Activated CD4-positive, alpha-beta T cell treated with anti-CD3 and anti-CD28 coated beads for 36 hours (primary cell): ENCODE measurements around the gene BCAR1. TPM values are rescaled to one million over a fixed set of nuclear protein-coding genes. Genes with fewer than 3 reads are reported as not detected.
"Not testable (repeated sequence)": the region's sequence is repeated elsewhere in the genome, so short reads cannot be mapped to it uniquely, and the experiment has no call there.

Source experiments
- ATAC-seq: fragments of 200-7000 bp; cut with Tn5 transposase; one replicate; pipeline ENCODE4 v1.10.0; 2021; ENCODE audit warnings: mild to moderate bottlenecking, moderate library complexity
- CTCF ChIA-PET: fragments of 350-600 bp; sonication (Branson Sonifier 250); formaldehyde crosslinking; loops from one replicate; lab custom pipeline; 2021; ENCODE audit warnings: antibody characterized with exemption; lab: Charles Lee
- POLR2A ChIA-PET: fragments of 350-600 bp; sonication (Branson Sonifier 250); formaldehyde crosslinking; loops from one replicate; lab custom pipeline; 2021; ENCODE audit warnings: antibody characterized with exemption, inconsistent platforms; lab: Charles Lee
- DNase-seq: peaks from one replicate; pipeline ENCODE4 v3.0.0-alpha.2; 2020
- H3K27ac Mint-ChIP-seq: one replicate; pipeline ENCODE4 v1.8.0; 2021; ENCODE audit warnings: mixed read lengths
- H3K27me3 Mint-ChIP-seq: one replicate; pipeline ENCODE4 v1.8.0; 2021; ENCODE audit warnings: mixed read lengths
- H3K36me3 Mint-ChIP-seq: one replicate; pipeline ENCODE4 v1.8.0; 2021; ENCODE audit warnings: low read depth, mixed read lengths
- H3K4me1 Mint-ChIP-seq: one replicate; pipeline ENCODE4 v1.8.0; 2021; ENCODE audit warnings: mixed read lengths
- H3K4me3 Mint-ChIP-seq: one replicate; pipeline ENCODE4 v1.8.0; 2021; ENCODE audit warnings: mild to moderate bottlenecking, moderate library complexity, mixed read lengths
- H3K9me3 Mint-ChIP-seq: one replicate; pipeline ENCODE4 v1.8.0; 2021; ENCODE audit warnings: low read depth, mixed read lengths
- intact Hi-C, 2 experiments: fragments of 100-400 bp; cut with DNase I in 1 of 2; cut with micrococcal nuclease in 1 of 2; formaldehyde crosslinking; loops; one replicate each; pipeline versions ENCODE4 v1.14.2 to v1.15.1; 2022 to 2024; cut with DNase I, micrococcal nuclease
- total RNA-seq, 2 experiments: library from RNA; stranded (reverse); gene quantifications; one replicate each; pipeline ENCODE4 v1.2.3, GENCODE V29; 2021

BCAR1 gene
- total RNA-seq, 2 experiments from 2014 or later, result 0.98 to 1.7 TPM

- Mint-ChIP-seq H3K9me3 (no peaks in the 10 kb centered on the region), H3K4me1 (peaks cover 15% of the 10 kb centered on the region), H3K27ac (no peak overlapping the region), H3K4me3 (no peak overlapping the region), H3K27me3 (peaks cover 7% of the 10 kb centered on the region), H3K36me3 (peaks cover 16% of the 10 kb centered on the region)
- ATAC-seq (no peak), DNase-seq (no peak)
- CTCF ChIA-PET, result interaction anchor here (0.7 to 1.4 kb wide), 2 partner anchors 16 to 53 kb away, joined by 3 to 4 read pairs; no protein-coding TSS in a partner anchor
- POLR2A ChIA-PET, result no interaction called here
- intact Hi-C loops, result loop anchor here in 1 of 2 experiments (5.0 kb wide), 1 partner anchor 96 kb away; no protein-coding TSS in a partner anchor
Observed at GRCh38 chr16:75286389-75286788, 35.0 kb upstream of the BCAR1 start.

GRCh38 chr16:75282466-75283281 lies 31.2 kb upstream of the BCAR1 start:
- Mint-ChIP-seq H3K4me1 (no peaks in the 10 kb centered on the region), H3K9me3 (no peaks in the 10 kb centered on the region), H3K36me3 (peaks cover 7% of the 10 kb centered on the region), H3K27me3 (peaks cover 10% of the 10 kb centered on the region), H3K4me3 (no peak overlapping the region), H3K27ac (no peak overlapping the region)
- no peak for DNase-seq
- ChIA-PET POLR2A (no interaction called here), CTCF (no interaction called here)
- intact Hi-C loops, result no loop called here
- ATAC-seq, result no peak

GRCh38 chr16:75281826-75282225 lies 30.4 kb upstream of the BCAR1 start:
- intact Hi-C loops, result no loop called here
- ChIA-PET POLR2A (no interaction called here), CTCF (interaction anchor here (0.7 kb wide), 1 partner anchor 110 kb away, joined by 3 read pairs; no protein-coding TSS in a partner anchor)
- Mint-ChIP-seq H3K27me3 (peaks cover 10% of the 10 kb centered on the region), H3K27ac (no peak overlapping the region), H3K4me3 (no peak overlapping the region), H3K36me3 (peaks cover 7% of the 10 kb centered on the region), H3K4me1 (no peaks in the 10 kb centered on the region), H3K9me3 (no peaks in the 10 kb centered on the region)
- DNase-seq (no peak), ATAC-seq (no peak)

GRCh38 chr16:75281009-75281408 lies 29.6 kb upstream of the BCAR1 start:
- H3K4me3 Mint-ChIP-seq, H3K36me3 Mint-ChIP-seq, H3K27ac Mint-ChIP-seq, H3K27me3 Mint-ChIP-seq, intact Hi-C loops, ATAC-seq, POLR2A ChIA-PET, H3K9me3 Mint-ChIP-seq, H3K4me1 Mint-ChIP-seq, DNase-seq: not testable (repeated sequence)
- CTCF ChIA-PET, result interaction anchor here (0.5 to 1.3 kb wide), 3 partner anchors 40 to 466 kb away, joined by 3 read pairs; no protein-coding TSS in a partner anchor

GRCh38 chr16:75280331-75280804 lies 28.9 kb upstream of the BCAR1 start:
- intact Hi-C loops, result no loop called here
- CTCF ChIA-PET, result interaction anchor here (0.8 to 1.3 kb wide), 2 partner anchors 41 to 105 kb away, joined by 3 read pairs; no protein-coding TSS in a partner anchor
- H3K4me1 Mint-ChIP-seq, result no peaks in the 10 kb centered on the region
- H3K36me3 Mint-ChIP-seq, result no peaks in the 10 kb centered on the region
- H3K4me3 Mint-ChIP-seq, result no peak overlapping the region
- POLR2A ChIA-PET, result no interaction called here
- peaks cover 8% of the 10 kb centered on the region for H3K27me3 Mint-ChIP-seq
- no peak overlapping the region for H3K27ac Mint-ChIP-seq
- DNase-seq (no peak), ATAC-seq (no peak)
- H3K9me3 Mint-ChIP-seq, result no peaks in the 10 kb centered on the region

- POLR2A ChIA-PET, result no interaction called here
- intact Hi-C loops, result no loop called here
- H3K27me3 Mint-ChIP-seq, result peaks cover 10% of the 10 kb centered on the region
Observed at GRCh38 chr16:75279305-75279704, 27.9 kb upstream of the BCAR1 start.

GRCh38 chr16:75273054-75273925 lies 21.9 kb upstream of the BCAR1 start:
- Mint-ChIP-seq H3K27me3 (peaks cover 2% of the 10 kb centered on the region), H3K27ac (no peak overlapping the region), H3K9me3 (no peaks in the 10 kb centered on the region), H3K4me1 (peaks cover 2% of the 10 kb centered on the region), H3K36me3 (no peaks in the 10 kb centered on the region), H3K4me3 (no peak overlapping the region)
- POLR2A ChIA-PET, result no interaction called here
- intact Hi-C loops, result no loop called here
- DNase-seq (no peak), ATAC-seq (no peak)
- CTCF ChIA-PET, result no interaction called here

More at GRCh38 chr16:75279305-75279704, 27.9 kb upstream of the BCAR1 start:
- peaks cover 2% of the 10 kb centered on the region for H3K4me1 Mint-ChIP-seq
- no peak overlapping the region for H3K27ac Mint-ChIP-seq
- no peak for DNase-seq
- no peaks in the 10 kb centered on the region for H3K9me3 Mint-ChIP-seq
- no peak overlapping the region for H3K4me3 Mint-ChIP-seq
- ATAC-seq, result no peak
- H3K36me3 Mint-ChIP-seq, result no peaks in the 10 kb centered on the region
- CTCF ChIA-PET, result no interaction called here

- intact Hi-C loops, POLR2A ChIA-PET, CTCF ChIA-PET, DNase-seq, H3K4me1 Mint-ChIP-seq, H3K9me3 Mint-ChIP-seq, ATAC-seq, H3K4me3 Mint-ChIP-seq, H3K27ac Mint-ChIP-seq, H3K27me3 Mint-ChIP-seq, H3K36me3 Mint-ChIP-seq: not testable (repeated sequence)
Observed at GRCh38 chr16:75272629-75273028, 21.2 kb upstream of the BCAR1 start.

- Mint-ChIP-seq H3K4me1 (peaks cover 2% of the 10 kb centered on the region), H3K9me3 (no peaks in the 10 kb centered on the region)
Observed at GRCh38 chr16:75272097-75272551, 20.7 kb upstream of the BCAR1 start.

GRCh38 chr16:75271441-75272096 lies 20.1 kb upstream of the BCAR1 start:
- DNase-seq, result no peak
- ChIA-PET POLR2A (no interaction called here), CTCF (interaction anchor here (0.5 kb wide), 1 partner anchor 39 kb away, joined by 3 read pairs; no protein-coding TSS in a partner anchor)
- Mint-ChIP-seq H3K4me1 (peaks cover 2% of the 10 kb centered on the region), H3K9me3 (no peaks in the 10 kb centered on the region), H3K27me3 (peaks cover 3% of the 10 kb centered on the region), H3K36me3 (no peaks in the 10 kb centered on the region), H3K27ac (no peak overlapping the region), H3K4me3 (no peak overlapping the region)
- no peak for ATAC-seq
- intact Hi-C loops, result no loop called here

More at GRCh38 chr16:75272097-75272551, 20.7 kb upstream of the BCAR1 start:
- Mint-ChIP-seq H3K4me3 (no peak overlapping the region), H3K27me3 (peaks cover 2% of the 10 kb centered on the region), H3K27ac (no peak overlapping the region), H3K36me3 (no peaks in the 10 kb centered on the region)
- POLR2A ChIA-PET, result no interaction called here
- CTCF ChIA-PET, result no interaction called here
- DNase-seq (no peak), ATAC-seq (no peak)
- intact Hi-C loops, result no loop called here

- H3K36me3 Mint-ChIP-seq, intact Hi-C loops, H3K4me1 Mint-ChIP-seq, H3K27me3 Mint-ChIP-seq, H3K4me3 Mint-ChIP-seq, DNase-seq, H3K27ac Mint-ChIP-seq, CTCF ChIA-PET, H3K9me3 Mint-ChIP-seq, ATAC-seq, POLR2A ChIA-PET: not testable (repeated sequence)
Observed at GRCh38 chr16:75269358-75269757, 17.9 kb upstream of the BCAR1 start.
